Activated T-cell treated with anti-CD3 and anti-CD28 coated beads for 4 hours (primary cell): ENCODE data around the gene PNPLA6.

Source experiments
- DNase-seq: peaks from one replicate; pipeline ENCODE4 v3.0.0-alpha.2; 2020

Gene PNPLA6

DNA sequence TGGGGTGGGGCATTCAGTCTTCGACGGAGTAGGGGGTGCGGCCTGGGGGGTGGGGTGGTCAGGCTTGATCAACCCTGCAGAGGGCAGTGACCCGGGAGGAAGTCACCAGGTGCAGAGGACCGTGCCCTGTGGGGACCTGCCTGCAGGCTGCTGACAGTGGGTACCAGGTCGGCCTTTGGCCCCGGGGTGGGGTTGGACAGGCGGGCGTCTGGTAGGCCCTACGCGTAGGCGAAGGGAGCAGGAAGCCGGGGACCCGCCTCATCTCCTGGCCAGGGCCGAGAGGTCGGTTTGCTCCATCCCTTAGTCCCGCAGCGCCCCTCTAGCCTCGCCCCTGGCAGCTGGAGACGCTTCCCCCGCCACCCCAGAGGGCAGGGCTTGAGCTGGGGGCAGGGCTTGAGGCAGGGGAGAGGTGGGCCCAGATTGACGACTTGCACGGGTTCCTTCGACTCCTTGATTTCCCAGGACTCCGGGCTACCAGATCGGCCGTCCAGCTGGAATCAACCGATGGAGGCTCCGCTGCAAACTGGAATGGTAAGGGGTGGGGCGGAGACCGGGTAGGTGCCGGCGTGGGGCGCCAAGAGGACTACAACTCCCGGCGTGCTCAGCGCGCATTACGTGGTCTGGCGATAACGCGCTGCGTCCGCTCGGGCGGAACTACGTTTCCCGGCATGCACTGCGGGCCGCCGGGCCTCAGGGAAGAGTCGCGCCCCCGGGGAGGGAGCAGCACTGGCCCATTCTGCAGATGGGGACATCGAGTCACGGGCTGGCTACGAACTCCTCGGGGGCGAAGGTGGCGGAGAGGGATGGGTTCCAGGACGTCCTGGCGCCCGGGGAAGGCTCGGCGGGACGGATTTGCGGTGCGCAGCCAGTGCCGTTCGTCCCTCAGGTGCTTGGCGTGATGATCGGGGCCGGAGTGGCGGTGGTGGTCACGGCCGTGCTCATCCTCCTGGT, at the start of gene PNPLA6:
Gene PNPLA6 (plus strand): TSS at position 671 of the 951 bp plus-strand sequence. CDS start 72 bp downstream, at position 743.
- peak; percentile 89 for DNase-seq

DNA sequence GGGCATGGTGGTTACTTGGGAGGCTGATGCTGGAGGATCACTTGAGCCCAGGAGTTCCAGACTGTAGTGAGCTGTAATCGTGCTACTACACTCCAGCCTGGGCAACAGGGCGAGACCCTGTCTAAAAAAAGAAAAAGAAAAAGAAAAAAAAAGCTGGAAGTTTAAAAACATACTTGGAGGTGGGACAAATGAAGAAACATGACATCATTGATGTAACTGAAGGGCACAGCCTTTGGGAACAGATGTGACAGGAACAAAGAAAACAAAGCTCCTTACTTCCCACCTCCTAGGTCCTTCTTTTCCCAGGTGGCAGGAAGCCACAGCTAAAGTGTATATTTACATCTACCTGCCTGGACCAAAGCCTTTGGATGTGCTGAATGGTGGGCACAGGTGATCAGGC, 48.6 kb upstream of the PNPLA6 start:
- no peak for DNase-seq

- DNase-seq: peak; percentile 90
Observed at GRCh38 chr19:7488736-7489353, 46.7 kb upstream of the PNPLA6 start, which contains the start of gene PEX11G. Gene PEX11G (minus strand): TSS chr19:7489035. CDS start chr19:7489010, 25 bp downstream.

DNA sequence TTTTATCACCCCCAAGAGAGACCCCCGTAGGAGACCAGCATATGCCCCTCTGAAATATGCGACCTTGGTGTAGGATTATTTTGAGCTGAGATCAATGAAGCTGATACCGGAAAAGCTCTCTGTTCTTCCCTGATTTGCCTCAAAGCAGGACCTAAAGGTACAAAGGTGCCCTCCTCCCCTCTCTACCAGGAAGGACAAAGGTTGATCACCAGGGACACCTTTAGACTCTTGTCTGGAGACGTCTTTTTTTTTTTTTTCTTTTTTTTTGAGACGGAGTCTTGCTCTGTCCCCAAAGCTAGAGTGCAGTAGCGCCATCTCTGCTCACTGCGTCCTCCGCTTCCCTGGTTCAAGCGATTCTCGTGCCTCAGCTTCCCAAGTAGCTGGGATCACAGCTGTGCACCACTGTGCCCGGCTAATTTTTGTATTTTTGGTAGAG, 45.9 kb upstream of the PNPLA6 start:
- no peak for DNase-seq

DNA sequence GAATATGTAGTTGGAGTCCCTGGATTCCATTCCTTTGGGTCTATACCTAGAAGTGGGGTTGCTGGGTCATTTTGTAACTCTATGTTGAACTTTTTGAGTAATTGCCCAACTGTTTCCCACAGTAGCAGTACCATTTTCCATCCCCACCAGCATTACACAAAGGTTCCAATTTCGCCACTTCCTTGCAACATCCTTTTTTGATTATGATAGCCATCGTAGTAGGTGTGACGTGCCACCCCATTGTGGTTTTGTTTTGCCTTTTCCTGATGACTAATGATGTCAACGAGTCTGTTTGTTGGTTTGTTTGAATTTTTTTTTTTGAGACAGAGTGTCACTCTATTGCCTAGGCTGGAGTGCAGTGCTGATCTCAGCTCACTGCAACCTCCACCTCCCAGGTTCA, 43.4 kb upstream of the PNPLA6 start:
- no peak for DNase-seq

- DNase-seq: no peak
Observed at GRCh38 chr19:7492558-7492957, 43.0 kb upstream of the PNPLA6 start.

GRCh38 chr19:7494416-7495098, 41.0 kb upstream of the PNPLA6 start:
- no peak for DNase-seq

DNA sequence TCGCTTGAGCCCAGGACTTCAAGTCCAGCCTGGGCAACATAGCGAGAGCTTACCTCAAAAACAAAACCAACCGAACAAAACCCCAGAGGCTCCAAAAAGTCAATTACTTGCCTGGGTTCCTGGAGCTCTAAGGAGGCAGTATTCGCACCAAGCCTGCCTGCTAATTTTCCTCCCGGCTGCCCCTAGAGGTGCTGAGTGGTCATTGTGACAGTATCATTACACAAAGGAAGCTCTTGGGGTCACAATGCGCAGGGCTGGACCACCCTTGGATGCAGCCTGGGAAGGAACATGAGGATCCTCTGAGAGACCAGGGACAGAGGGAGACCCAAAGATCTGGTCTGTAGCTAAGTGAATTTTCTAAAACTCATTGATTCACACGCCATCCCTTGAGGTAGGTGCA, 38.2 kb upstream of the PNPLA6 start:
- no peak for DNase-seq

DNA sequence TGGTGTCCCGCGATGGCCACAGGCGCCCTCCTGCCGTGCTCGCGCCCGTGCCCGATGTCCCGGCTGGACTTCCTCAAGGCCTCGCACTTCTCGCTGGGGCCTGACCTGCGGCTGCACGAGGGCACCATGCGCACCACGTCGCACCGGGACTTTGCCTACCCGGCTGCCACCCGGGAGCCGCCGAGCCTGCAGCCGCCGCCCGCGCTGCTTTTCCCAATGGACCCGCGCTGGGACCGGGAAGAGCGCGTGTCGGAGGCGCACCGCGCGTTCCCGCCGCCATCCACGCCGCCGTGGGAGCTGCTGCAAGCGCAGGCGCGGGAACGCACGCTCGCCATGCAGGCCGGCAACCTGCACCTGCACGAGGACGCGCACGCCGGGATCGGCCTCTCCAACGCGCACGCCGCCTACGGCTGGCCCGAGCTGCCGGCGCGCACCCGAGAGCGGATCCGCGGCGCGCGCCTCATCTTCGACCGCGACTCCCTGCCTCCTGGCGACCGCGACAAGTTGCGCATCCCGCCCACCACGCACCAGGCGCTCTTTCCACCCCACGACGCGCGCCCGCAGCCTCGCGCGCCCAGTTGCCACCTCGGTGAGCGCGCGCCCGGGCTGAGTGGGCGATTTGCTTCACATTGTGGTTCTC, 34.6 kb upstream of the PNPLA6 start:
- no peak for DNase-seq

- no peak for DNase-seq
Observed at GRCh38 chr19:7502552-7502951, 33.0 kb upstream of the PNPLA6 start.

- no peak for DNase-seq
Observed at GRCh38 chr19:7504684-7505083, 30.8 kb upstream of the PNPLA6 start.

DNA sequence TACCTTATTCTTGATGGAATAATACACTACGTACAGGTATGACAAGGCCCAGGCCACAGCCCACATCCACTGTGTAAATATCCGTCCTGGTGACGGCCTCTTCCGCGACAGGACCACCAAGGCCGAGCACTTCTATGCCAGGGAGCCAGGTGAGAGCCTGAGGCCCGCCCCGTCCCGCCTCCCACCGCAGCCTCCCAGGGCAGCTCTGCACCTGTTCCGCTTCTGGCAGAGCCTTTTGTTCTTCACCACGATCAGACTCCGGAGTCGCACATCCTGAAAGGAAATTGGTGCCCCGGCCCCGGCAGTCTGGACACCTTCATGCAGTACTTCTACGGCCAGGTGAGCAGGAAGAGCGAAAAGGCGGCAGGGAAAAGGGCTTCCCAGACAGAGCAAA, 30.2 kb upstream of the PNPLA6 start:
- no peak for DNase-seq

- DNase-seq: no peak
Observed at GRCh38 chr19:7505682-7506384, 29.7 kb upstream of the PNPLA6 start.

- DNase-seq: no peak
Observed at GRCh38 chr19:7506385-7507328, 28.9 kb upstream of the PNPLA6 start.

DNA sequence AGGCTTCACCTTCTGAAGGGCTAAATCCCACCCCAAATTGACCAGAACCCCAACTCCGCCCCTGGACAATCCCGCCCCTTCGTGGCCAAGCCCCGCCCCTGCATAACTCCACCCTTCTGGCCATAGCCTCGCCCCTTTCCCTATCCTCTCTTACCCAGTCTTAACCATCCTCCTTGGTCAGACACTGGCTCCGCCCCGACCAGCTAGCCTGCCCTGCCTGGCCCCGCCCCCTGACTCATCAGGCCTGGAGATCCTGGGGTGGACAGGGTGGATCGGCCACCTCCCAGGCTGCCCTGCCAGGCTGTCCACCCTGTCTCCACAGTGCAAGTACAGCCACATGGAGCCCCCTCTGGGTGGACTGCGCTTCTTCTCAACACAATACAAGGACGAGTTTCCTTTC, 27.6 kb upstream of the PNPLA6 start:
- no peak for DNase-seq

DNA sequence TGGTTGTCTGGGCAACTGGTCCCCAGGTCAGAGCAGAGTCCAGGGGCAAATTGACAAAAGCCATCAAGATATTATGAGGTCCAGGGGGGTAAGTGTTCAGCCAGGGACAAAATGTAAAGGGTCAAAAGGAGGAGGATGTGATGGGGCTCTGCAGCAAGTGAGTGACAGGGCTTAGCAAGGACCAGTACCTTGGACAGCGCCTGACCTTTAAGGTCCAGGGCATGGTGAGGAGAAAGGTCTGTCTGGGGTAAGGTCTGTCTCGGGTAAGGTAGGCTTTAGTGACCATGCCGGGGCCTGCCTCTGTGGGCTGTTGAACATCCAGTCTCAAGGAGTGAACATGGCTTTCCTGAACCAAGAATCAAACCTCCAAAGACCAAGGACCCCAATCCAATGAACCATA, 25.9 kb upstream of the PNPLA6 start:
- no peak for DNase-seq

- DNase-seq: no peak
Observed at GRCh38 chr19:7512400-7512851, 23.1 kb upstream of the PNPLA6 start.

GRCh38 chr19:7513809-7514642, 21.5 kb upstream of the PNPLA6 start:
- no peak for DNase-seq

GRCh38 chr19:7515110-7515644, 20.3 kb upstream of the PNPLA6 start:
- no peak for DNase-seq

GRCh38 chr19:7515645-7516151, 19.8 kb upstream of the PNPLA6 start, which contains the start of gene ZNF358:
Gene ZNF358 (plus strand): TSS chr19:7516103. CDS start chr19:7519243, 3,140 bp downstream.
- DNase-seq: no peak
